ENCODE measurements around the gene BNIP1.
A peak's percentile ranks its signal among the peaks of the same experiment; 100 is the strongest.

BNIP1 gene

GRCh38 chr5:173204185-173204979 is 60.1 kb downstream of the BNIP1 start:
- no peaks in the 10 kb centered on the region for H3K4me1 ChIP-seq
- H2AFZ ChIP-seq: no peak overlapping the region
- no peak overlapping the region for H3K4me3 ChIP-seq (ENCODE audit: low read depth, low read length)
- H3K79me2 ChIP-seq: no peaks in the 10 kb centered on the region
- no peak overlapping the region for H3K9ac ChIP-seq
- no peak overlapping the region for H3K27ac ChIP-seq
- H3K9me3 ChIP-seq (ENCODE audit: control insufficient read depth, low read length): no peaks in the 10 kb centered on the region
- TF ChIP-seq CTCF (IDR thresholded peaks at IDR 0.05): peak; percentile 33
- no peaks in the 10 kb centered on the region for H3K27me3 ChIP-seq (ENCODE audit: control insufficient read depth, insufficient read depth, low read length)
- H3K4me2 ChIP-seq (ENCODE audit: low read length): no peak overlapping the region
- no peaks in the 10 kb centered on the region for H3K36me3 ChIP-seq (ENCODE audit: control insufficient read depth, insufficient read depth, low read length)

- Histone ChIP-seq H3K4me1 (no peaks in the 10 kb centered on the region), H3K4me3 (ENCODE audit: low read depth, low read length) (no peak overlapping the region), H2AFZ (no peak overlapping the region), H3K9ac (no peak overlapping the region), H3K79me2 (no peaks in the 10 kb centered on the region), H3K36me3 (ENCODE audit: control insufficient read depth, insufficient read depth, low read length) (no peaks in the 10 kb centered on the region), H3K27ac (no peak overlapping the region), H3K9me3 (ENCODE audit: control insufficient read depth, low read length) (no peaks in the 10 kb centered on the region), H3K4me2 (ENCODE audit: low read length) (no peak overlapping the region), H3K27me3 (ENCODE audit: control insufficient read depth, insufficient read depth, low read length) (no peaks in the 10 kb centered on the region)
- no peak for TF ChIP-seq CTCF (IDR thresholded peaks at IDR 0.05)
These were observed 61.6 kb downstream of the BNIP1 start for GRCh38 chr5:173205916-173206315.

- Histone ChIP-seq H3K4me2 (ENCODE audit: low read length) (no peak overlapping the region), H3K27me3 (ENCODE audit: control insufficient read depth, insufficient read depth, low read length) (no peaks in the 10 kb centered on the region), H3K27ac (no peak overlapping the region), H2AFZ (no peak overlapping the region), H3K9ac (no peak overlapping the region), H3K4me3 (ENCODE audit: low read depth, low read length) (no peak overlapping the region), H3K9me3 (ENCODE audit: control insufficient read depth, low read length) (no peaks in the 10 kb centered on the region), H3K4me1 (no peaks in the 10 kb centered on the region), H3K79me2 (no peaks in the 10 kb centered on the region), H3K36me3 (ENCODE audit: control insufficient read depth, insufficient read depth, low read length) (no peaks in the 10 kb centered on the region)
- TF ChIP-seq CTCF (IDR thresholded peaks at IDR 0.05): no peak
These were observed 64.0 kb downstream of the BNIP1 start for GRCh38 chr5:173208296-173208695.

- Histone ChIP-seq H3K4me1 (no peaks in the 10 kb centered on the region), H3K4me3 (ENCODE audit: low read depth, low read length) (no peak overlapping the region), H3K27ac (no peak overlapping the region), H3K36me3 (ENCODE audit: control insufficient read depth, insufficient read depth, low read length) (no peaks in the 10 kb centered on the region), H3K9me3 (ENCODE audit: control insufficient read depth, low read length) (no peaks in the 10 kb centered on the region), H3K27me3 (ENCODE audit: control insufficient read depth, insufficient read depth, low read length) (no peaks in the 10 kb centered on the region), H3K4me2 (ENCODE audit: low read length) (no peak overlapping the region), H3K79me2 (no peaks in the 10 kb centered on the region), H3K9ac (no peak overlapping the region), H2AFZ (no peak overlapping the region)
- no peak for TF ChIP-seq CTCF (IDR thresholded peaks at IDR 0.05)
These were observed 66.5 kb downstream of the BNIP1 start for GRCh38 chr5:173210877-173211276.

- no peaks in the 10 kb centered on the region for H3K9me3 ChIP-seq (ENCODE audit: control insufficient read depth, low read length)
- H3K4me3 ChIP-seq (ENCODE audit: low read depth, low read length): no peak overlapping the region
- no peaks in the 10 kb centered on the region for H3K36me3 ChIP-seq (ENCODE audit: control insufficient read depth, insufficient read depth, low read length)
- H3K79me2 ChIP-seq: no peaks in the 10 kb centered on the region
- H3K4me2 ChIP-seq (ENCODE audit: low read length): no peak overlapping the region
- no peak overlapping the region for H3K9ac ChIP-seq
- no peak overlapping the region for H2AFZ ChIP-seq
- H3K27ac ChIP-seq: no peak overlapping the region
- TF ChIP-seq CTCF (IDR thresholded peaks at IDR 0.05): no peak
- H3K4me1 ChIP-seq: no peaks in the 10 kb centered on the region
- no peaks in the 10 kb centered on the region for H3K27me3 ChIP-seq (ENCODE audit: control insufficient read depth, insufficient read depth, low read length)
These were observed 67.0 kb downstream of the BNIP1 start for GRCh38 chr5:173211284-173211683.

Measured in parathyroid adenoma (tissue), 2 donors.